ENCODE data around the gene CFAP97D2. TPM values are rescaled to one million over a fixed set of nuclear protein-coding genes. Genes with fewer than 3 reads are reported as not detected.

CFAP97D2 gene
- total and polyA plus RNA-seq, 2 of the 13 experiments (the other 11 are each of a cell fraction or from before 2014, with no cell fraction given), result not detected

- TF ChIP-seq HNF1B (CRISPR knock-in tag; IDR thresholded peaks at IDR 0.05), result peak; percentile 62
- TF ChIP-seq CBX2 (IDR thresholded peaks at IDR 0.05; ENCODE audit: low read depth, low read length), result no peak
- TF ChIP-seq CBX2 (CRISPR knock-in tag; IDR thresholded peaks at IDR 0.05; ENCODE audit: low read depth), result peak; percentile 88; the same call in 1 of the 2 replicates
- no peak for TF ChIP-seq ZBTB46 (CRISPR knock-in tag; IDR thresholded peaks at IDR 0.05; ENCODE audit: borderline replicate concordance)
- peak; percentile 75 for TF ChIP-seq REL (CRISPR knock-in tag; conservative IDR thresholded peaks at IDR 0.05)
- no peak for TF ChIP-seq FOXO4 (CRISPR knock-in tag; conservative IDR thresholded peaks at IDR 0.05)
- TF ChIP-seq ZNF296 (CRISPR knock-in tag; conservative IDR thresholded peaks at IDR 0.05), result no peak
- TF ChIP-seq TFDP1 (CRISPR knock-in tag; IDR thresholded peaks at IDR 0.05; ENCODE audit: borderline replicate concordance), result peak; percentile 99
- no peak for TF ChIP-seq ZNF354B (CRISPR knock-in tag; IDR thresholded peaks at IDR 0.05)
- no peak for TF ChIP-seq CREM (IDR thresholded peaks at IDR 0.05)
- 0 out of 2 replicates have a peak, but pooled peaks have one; percentile 11 for TF ChIP-seq CREM (CRISPR knock-in tag; IDR thresholded peaks at IDR 0.05)
- TF ChIP-seq ZNF564 (CRISPR knock-in tag; IDR thresholded peaks at IDR 0.05), result peak; percentile 81
- peak; percentile 92 for TF ChIP-seq EEA1 (CRISPR knock-in tag; IDR thresholded peaks at IDR 0.05; ENCODE audit: borderline replicate concordance)
- no peak for TF ChIP-seq ZNF839 (CRISPR knock-in tag; IDR thresholded peaks at IDR 0.05; ENCODE audit: borderline replicate concordance)
- TF ChIP-seq ZNF616 (CRISPR knock-in tag; IDR thresholded peaks at IDR 0.05; ENCODE audit: low read depth), result no peak; the same call in none of the 2 replicates
- TF ChIP-seq TFE3 (CRISPR knock-in tag; IDR thresholded peaks at IDR 0.05), result peak; percentile 72; the same call in 1 of the 2 replicates
- peak; percentile 64; the same call in 1 of the 2 replicates for TF ChIP-seq RFXANK (CRISPR knock-in tag; IDR thresholded peaks at IDR 0.05)
- TF ChIP-seq KMT2A (CRISPR knock-in tag; IDR thresholded peaks at IDR 0.05), result peak; percentile 51
- no peak for TF ChIP-seq RCOR2 (CRISPR knock-in tag; IDR thresholded peaks at IDR 0.05)
- TF ChIP-seq ZNF230 (CRISPR knock-in tag; IDR thresholded peaks at IDR 0.05), result peak; percentile 35; the same call in 1 of the 2 replicates
- TF ChIP-seq ARNT (IDR thresholded peaks at IDR 0.05), result no peak
- TF ChIP-seq ZNF674 (CRISPR knock-in tag; IDR thresholded peaks at IDR 0.05; ENCODE audit: low read depth), result no peak
These were observed 55.8 kb downstream of the CFAP97D2 start, which contains the start of gene CDC16 (continued) for GRCh38 chr13:114234645-114235421.

Measured in HepG2 (cell line).